ENCODE results near the gene KCNF1.
A peak's percentile ranks its signal among the peaks of the same experiment; 100 is the strongest.

DNA sequence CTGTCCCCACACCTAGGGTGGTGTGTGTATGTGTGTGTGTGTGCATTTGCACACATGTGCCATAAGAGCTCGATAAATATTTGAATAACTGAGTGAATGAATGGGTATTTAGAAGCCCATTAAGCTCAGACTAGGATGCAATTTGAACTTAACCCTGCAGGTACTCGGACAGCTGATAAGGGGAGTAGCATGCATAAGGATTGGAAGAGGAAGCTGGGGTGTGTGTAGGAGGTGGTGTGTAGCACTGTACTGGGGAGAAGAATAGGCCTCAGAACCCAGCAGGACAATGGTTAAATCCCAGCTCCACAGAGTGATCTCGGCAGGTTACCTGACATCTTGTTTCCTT, 1.8 kb upstream of the KCNF1 start:
- TF ChIP-seq, protein P1, sequence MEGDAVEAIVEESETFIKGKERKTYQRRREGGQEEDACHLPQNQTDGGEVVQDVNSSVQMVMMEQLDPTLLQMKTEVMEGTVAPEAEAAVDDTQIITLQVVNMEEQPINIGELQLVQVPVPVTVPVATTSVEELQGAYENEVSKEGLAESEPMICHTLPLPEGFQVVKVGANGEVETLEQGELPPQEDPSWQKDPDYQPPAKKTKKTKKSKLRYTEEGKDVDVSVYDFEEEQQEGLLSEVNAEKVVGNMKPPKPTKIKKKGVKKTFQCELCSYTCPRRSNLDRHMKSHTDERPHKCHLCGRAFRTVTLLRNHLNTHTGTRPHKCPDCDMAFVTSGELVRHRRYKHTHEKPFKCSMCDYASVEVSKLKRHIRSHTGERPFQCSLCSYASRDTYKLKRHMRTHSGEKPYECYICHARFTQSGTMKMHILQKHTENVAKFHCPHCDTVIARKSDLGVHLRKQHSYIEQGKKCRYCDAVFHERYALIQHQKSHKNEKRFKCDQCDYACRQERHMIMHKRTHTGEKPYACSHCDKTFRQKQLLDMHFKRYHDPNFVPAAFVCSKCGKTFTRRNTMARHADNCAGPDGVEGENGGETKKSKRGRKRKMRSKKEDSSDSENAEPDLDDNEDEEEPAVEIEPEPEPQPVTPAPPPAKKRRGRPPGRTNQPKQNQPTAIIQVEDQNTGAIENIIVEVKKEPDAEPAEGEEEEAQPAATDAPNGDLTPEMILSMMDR (conservative IDR thresholded peaks at IDR 0.05; ENCODE audit: low read depth, low read length): 0 out of 2 replicates have a peak, but pooled peaks have one; percentile 24
- TF ChIP-seq EZH2phosphoT487 (IDR thresholded peaks at IDR 0.05; ENCODE audit: borderline replicate concordance, low read length): no peak
